Astrocyte of the cerebellum (primary cell): ENCODE data around the gene GAN.
A peak's percentile ranks its signal among the peaks of the same experiment; 100 is the strongest.

Source experiments
- DNase-seq: peaks from one replicate; pipeline ENCODE4 v3.0.0-alpha.2; 2011; ENCODE audit warnings: low read depth
- H3K4me3 ChIP-seq: 2 replicates; pipeline ENCODE4 v1.5.1; 2011; ENCODE audit warnings: mild to moderate bottlenecking, low read depth, low read length, moderate library complexity
- in situ Hi-C: cut with HindIII; loops from 2 replicates; pipeline ENCODE4 v1.10.0; 2017; ENCODE audit warnings: low sequenced_read_pairs
- TF ChIP-seq, protein P1 (sequence below): IDR thresholded peaks from 2 replicates; pipeline ENCODE4 v1.5.1; 2012; ENCODE audit warnings: low read length, low read depth, moderate library complexity, mild to moderate bottlenecking; ENCODE audit errors: missing control alignments

Gene GAN

DNA sequence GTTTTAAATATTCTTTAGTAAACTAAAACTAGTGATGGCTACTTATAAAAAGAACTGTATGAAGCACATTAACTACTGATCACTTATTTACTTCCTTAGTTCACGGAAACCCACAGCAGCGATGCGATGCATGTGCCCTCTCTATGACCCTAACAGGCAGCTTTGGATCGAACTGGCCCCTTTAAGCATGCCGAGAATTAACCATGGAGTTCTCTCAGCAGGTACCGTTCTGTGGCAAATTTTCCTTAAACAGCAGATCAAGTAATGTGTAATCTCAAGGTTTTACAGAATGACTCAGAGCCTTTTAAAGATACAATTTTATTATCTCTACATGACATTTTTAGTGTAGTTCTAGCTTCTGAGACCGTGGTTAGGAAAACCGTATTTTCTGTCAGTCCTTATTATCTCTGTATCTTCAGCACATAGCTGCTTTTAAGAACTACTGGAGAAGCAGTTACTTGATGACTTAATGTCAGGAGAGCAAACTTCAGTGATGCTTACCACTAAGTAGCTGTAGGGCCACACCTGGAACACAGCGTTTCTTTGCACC lies 43.0 kb downstream of the GAN start:
- in situ Hi-C loops, result no loop called here
- TF ChIP-seq, protein P1, sequence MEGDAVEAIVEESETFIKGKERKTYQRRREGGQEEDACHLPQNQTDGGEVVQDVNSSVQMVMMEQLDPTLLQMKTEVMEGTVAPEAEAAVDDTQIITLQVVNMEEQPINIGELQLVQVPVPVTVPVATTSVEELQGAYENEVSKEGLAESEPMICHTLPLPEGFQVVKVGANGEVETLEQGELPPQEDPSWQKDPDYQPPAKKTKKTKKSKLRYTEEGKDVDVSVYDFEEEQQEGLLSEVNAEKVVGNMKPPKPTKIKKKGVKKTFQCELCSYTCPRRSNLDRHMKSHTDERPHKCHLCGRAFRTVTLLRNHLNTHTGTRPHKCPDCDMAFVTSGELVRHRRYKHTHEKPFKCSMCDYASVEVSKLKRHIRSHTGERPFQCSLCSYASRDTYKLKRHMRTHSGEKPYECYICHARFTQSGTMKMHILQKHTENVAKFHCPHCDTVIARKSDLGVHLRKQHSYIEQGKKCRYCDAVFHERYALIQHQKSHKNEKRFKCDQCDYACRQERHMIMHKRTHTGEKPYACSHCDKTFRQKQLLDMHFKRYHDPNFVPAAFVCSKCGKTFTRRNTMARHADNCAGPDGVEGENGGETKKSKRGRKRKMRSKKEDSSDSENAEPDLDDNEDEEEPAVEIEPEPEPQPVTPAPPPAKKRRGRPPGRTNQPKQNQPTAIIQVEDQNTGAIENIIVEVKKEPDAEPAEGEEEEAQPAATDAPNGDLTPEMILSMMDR, result no peak

GRCh38 chr16:81358860-81359259 lies 44.1 kb downstream of the GAN start:
- in situ Hi-C loops, result no loop called here
- TF ChIP-seq, protein P1, result no peak
- no peak overlapping the region for H3K4me3 ChIP-seq
- DNase-seq, result no peak

More for the DNA sequence above, 43.0 kb downstream of the GAN start:
- no peak overlapping the region for H3K4me3 ChIP-seq
- DNase-seq, result peak; percentile 76

- TF ChIP-seq, protein P1, result no peak
- in situ Hi-C loops, result no loop called here
Measured at GRCh38 chr16:81360135-81360534, 45.4 kb downstream of the GAN start.

GRCh38 chr16:81365731-81366130 lies 51.0 kb downstream of the GAN start:
- in situ Hi-C loops, result no loop called here
- TF ChIP-seq, protein P1, result no peak
- H3K4me3 ChIP-seq, result no peak overlapping the region
- no peak for DNase-seq

More at GRCh38 chr16:81360135-81360534, 45.4 kb downstream of the GAN start:
- no peak overlapping the region for H3K4me3 ChIP-seq
- no peak for DNase-seq

DNA sequence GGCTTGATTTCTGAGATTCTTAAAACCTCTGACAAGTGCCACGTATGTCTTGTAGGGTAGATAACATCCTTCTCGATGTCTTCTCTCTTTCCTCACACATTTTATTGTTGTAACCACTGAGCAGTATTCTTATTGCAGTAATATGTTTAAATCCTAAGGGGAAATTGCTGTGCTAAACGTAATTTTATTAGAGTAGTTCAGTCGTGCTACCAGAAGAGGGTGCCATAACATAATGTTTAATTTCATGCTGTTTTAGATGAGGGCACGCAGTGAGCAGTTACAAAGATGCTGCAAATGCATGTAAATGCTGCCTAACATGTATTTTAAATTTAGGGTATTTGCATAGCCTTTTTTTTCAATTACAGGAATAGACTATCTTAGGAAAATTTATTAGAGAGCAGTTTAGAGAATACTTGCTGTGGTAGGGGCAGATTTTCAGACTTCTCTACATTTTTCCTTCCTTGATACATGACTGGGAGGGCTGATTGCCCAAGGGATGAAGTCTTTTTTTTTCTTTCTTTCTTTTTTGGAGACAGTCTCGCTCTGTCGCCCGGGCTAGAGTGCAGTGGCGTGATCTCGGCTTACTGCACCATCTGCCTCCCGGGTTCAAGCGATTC lies 51.7 kb downstream of the GAN start:
- TF ChIP-seq, protein P1, result peak; percentile 45
- in situ Hi-C loops, result no loop called here
- peak; percentile 47 for DNase-seq
- H3K4me3 ChIP-seq, result no peak overlapping the region

- H3K4me3 ChIP-seq, result no peak overlapping the region
- TF ChIP-seq, protein P1, result no peak
- in situ Hi-C loops, result no loop called here
- DNase-seq, result no peak
Measured at GRCh38 chr16:81367821-81368220, 53.1 kb downstream of the GAN start.
